Endothelial cell of umbilical vein (primary cell): ENCODE measurements around the gene KLHL34. TPM values are rescaled to one million over a fixed set of nuclear protein-coding genes. Genes with fewer than 3 reads are reported as not detected.

Source experiments
- BruUV-seq: library from RNA; stranded (reverse); fragments of 400-500 nt; replicated peaks from 2 replicates; lab custom pipeline; 2021; lab: Mats Ljungman, UMichigan
- CTCF ChIA-PET: fragments of 300-600, 350-600 bp; sonication (Branson Sonifier 250); formaldehyde crosslinking; loops from one replicate; lab custom pipeline; 2021; ENCODE audit warnings: antibody characterized with exemption, inconsistent platforms; lab: Charles Lee
- POLR2A ChIA-PET: fragments of 300-600, 350-600 bp; sonication (Branson Sonifier 250); formaldehyde crosslinking; loops from one replicate; lab custom pipeline; 2021; ENCODE audit warnings: antibody characterized with exemption, inconsistent platforms; lab: Charles Lee
- DNase-seq: peaks from one replicate; pipeline ENCODE4 v3.0.0-alpha.2; 2011; ENCODE audit warnings: low read depth, low spot score
- FAIRE-seq: peaks from 2 replicates; lab custom pipeline; 2011; peaks lifted over from hg19 to GRCh38; lab: Jason Lieb, UNC
- H2AFZ ChIP-seq: 2 replicates; pipeline ENCODE4 v1.6.0; 2012; ENCODE audit warnings: low read depth, low read length, control low read depth, inconsistent platforms
- H3K27ac ChIP-seq: 2 replicates; pipeline ENCODE4 v1.5.1; 2011; ENCODE audit warnings: low read depth, mild to moderate bottlenecking, control low read depth, low read length, moderate library complexity; ENCODE audit not compliant: insufficient read depth
- H3K27me3 ChIP-seq, 2 experiments: 2 replicates each; pipeline versions ENCODE4 v1.6.0 to v1.6.1; 2011; ENCODE audit warnings: low read length in 2 of 2, mixed read lengths in 1 of 2; ENCODE audit not compliant: control insufficient read depth in 2 of 2, insufficient read depth in 2 of 2
- H3K36me3 ChIP-seq, 2 experiments: 2 replicates in 1 of 2; 3 replicates in 1 of 2; pipeline ENCODE4 v1.5.1; 2011; ENCODE audit warnings: low read length in 2 of 2, mild to moderate bottlenecking in 1 of 2, moderate library complexity in 1 of 2; ENCODE audit not compliant: control insufficient read depth in 2 of 2, insufficient read depth in 2 of 2; ENCODE audit errors: extremely low read depth in 1 of 2
- H3K4me1 ChIP-seq: 3 replicates; pipeline ENCODE4 v1.5.1; 2011; ENCODE audit warnings: mild to moderate bottlenecking, low read length; ENCODE audit not compliant: control insufficient read depth, insufficient read depth; ENCODE audit errors: extremely low read depth
- H3K4me2 ChIP-seq: 2 replicates; pipeline ENCODE4 v1.6.1; 2011; ENCODE audit warnings: low read length, control low read depth, mixed read lengths; ENCODE audit not compliant: insufficient read depth
- H3K4me3 ChIP-seq, 3 experiments: fragments of 200-600 bp in 1 of 3; sonication (generic), shearing (Covaris generic) in 1 of 3; replicated peaks in 1 of 3; 2 replicates each; pipeline ENCODE4 v1.5.1; 2011 to 2016; ENCODE audit warnings: control low read depth in 3 of 3, low read length in 3 of 3, mild to moderate bottlenecking in 2 of 3, inconsistent platforms in 1 of 3, low read depth in 1 of 3, moderate library complexity in 1 of 3; ENCODE audit not compliant: insufficient read depth in 1 of 3
- H3K79me2 ChIP-seq: 2 replicates; pipeline ENCODE4 v1.6.0; 2012; ENCODE audit warnings: low read length, inconsistent platforms; ENCODE audit not compliant: control insufficient read depth, insufficient read depth
- H3K9ac ChIP-seq: replicated peaks from 2 replicates; pipeline ENCODE3; 2011; ENCODE audit warnings: low read length, control low read depth; ENCODE audit not compliant: insufficient read depth; ENCODE audit errors: extremely low read depth
- H3K9me1 ChIP-seq: replicated peaks from 3 replicates; pipeline ENCODE4 v1.6.0; 2011; ENCODE audit warnings: mild to moderate bottlenecking, low read length; ENCODE audit not compliant: control insufficient read depth, insufficient read depth; ENCODE audit errors: extremely low read depth
- H3K9me3 ChIP-seq: replicated peaks from 2 replicates; pipeline ENCODE4 v1.5.1; 2012; ENCODE audit warnings: low read length, inconsistent platforms; ENCODE audit not compliant: control insufficient read depth, insufficient read depth
- H4K20me1 ChIP-seq: replicated peaks from 2 replicates; pipeline ENCODE3; 2011; ENCODE audit warnings: mild to moderate bottlenecking, low read length; ENCODE audit not compliant: control insufficient read depth, insufficient read depth; ENCODE audit errors: extremely low read depth
- CTCF ChIP-seq, 2 donors: IDR thresholded peaks; 1 replicate in 1 of 2; 2 replicates in 1 of 2; pipeline ENCODE4 v1.5.1; 2011; ENCODE audit warnings: low read length in 2 of 2, mild to moderate bottlenecking in 2 of 2, moderate library complexity in 2 of 2, control low read depth in 1 of 2, inconsistent platforms in 1 of 2, low read depth in 1 of 2; ENCODE audit not compliant: insufficient read depth in 1 of 2; ENCODE audit errors: extremely low read depth in 1 of 2
- EZH2 ChIP-seq: IDR thresholded peaks from 2 replicates; pipeline ENCODE4 v1.6.1; 2012; ENCODE audit warnings: borderline replicate concordance, low read depth, mild to moderate bottlenecking, moderate library complexity, low read length, inconsistent platforms; ENCODE audit not compliant: severe bottlenecking
- GATA2 ChIP-seq: IDR thresholded peaks from 2 replicates; pipeline ENCODE4 v1.7.0; 2011; ENCODE audit warnings: low read depth, mild to moderate bottlenecking, moderate library complexity, mixed read lengths, low read length; ENCODE audit not compliant: insufficient read length, insufficient read depth
- JUN ChIP-seq: IDR thresholded peaks from 2 replicates; pipeline ENCODE4 v1.6.1; 2011; ENCODE audit warnings: borderline replicate concordance, low read depth; ENCODE audit not compliant: insufficient read length, insufficient read depth
- MAX ChIP-seq: IDR thresholded peaks from 2 replicates; pipeline ENCODE4 v1.6.1; 2011; ENCODE audit not compliant: insufficient read depth, insufficient read length
- MYC ChIP-seq: IDR thresholded peaks from one replicate; pipeline ENCODE4 v1.6.1; 2011; ENCODE audit warnings: mild to moderate bottlenecking, low read depth, low read length
- POLR2A ChIP-seq: IDR thresholded peaks from 2 replicates; pipeline ENCODE4 v1.6.1; 2012; ENCODE audit warnings: low read depth, mild to moderate bottlenecking, control low read depth, low read length
- POLR2AphosphoS5 ChIP-seq: IDR thresholded peaks from 2 replicates; pipeline ENCODE4 v1.6.1; 2012; ENCODE audit warnings: low read depth, mild to moderate bottlenecking, control low read depth, low read length, moderate library complexity; ENCODE audit not compliant: insufficient read depth
- dilution Hi-C: fragments of 300-500 bp; cut with MboI; formaldehyde crosslinking; loops from one replicate; pipeline ENCODE4 v1.15.0; 2019; ENCODE audit warnings: low sequenced_read_pairs; ENCODE audit not compliant: extremely low pct_ligation_motif_present
- intact Hi-C: fragments of 100-400 bp; cut with micrococcal nuclease; formaldehyde crosslinking; loops from one replicate; pipeline ENCODE4 v1.10.0; 2022
- polyA plus RNA-seq, 4 experiments: library from polyadenylated mRNA; depleted of rRNA in 3 of 4; stranded (reverse) in 3 of 4; unstranded in 1 of 4; fragments of >200 nt; gene quantifications; 2 replicates each; pipeline versions ENCODE4 v1.2.1 to v1.2.3, GENCODE V29; 2011 to 2012; ENCODE audit warnings: missing spikeins in 1 of 4
- total RNA-seq: library from RNA; stranded (reverse); gene quantifications from 2 replicates; pipeline ENCODE4 v1.2.3, GENCODE V29; 2021

The KLHL34 gene
- total and polyA plus RNA-seq, 2 donors (not counting 3 experiments of a cell fraction or from before 2014, with no cell fraction given) = 0.09 TPM; not detected in 1

- ChIA-PET CTCF (no interaction called here), POLR2A (no interaction called here)
- intact Hi-C loops = no loop called here
- Histone ChIP-seq H3K27ac (no peak overlapping the region), H3K79me2 (no peaks in the 10 kb centered on the region), H4K20me1 (no peaks in the 10 kb centered on the region), H3K4me2 (no peak overlapping the region), H3K36me3 (no peaks in the 10 kb centered on the region), H3K9me1 (no peaks in the 10 kb centered on the region), H3K4me1 (no peaks in the 10 kb centered on the region), H3K9me3 (no peaks in the 10 kb centered on the region), H2AFZ (no peak overlapping the region), H3K9ac (no peak overlapping the region), H3K4me3 (no peak overlapping the region), H3K27me3 (no peaks in the 10 kb centered on the region)
- TF ChIP-seq POLR2A = no peak
- TF ChIP-seq EZH2 = no peak
- dilution Hi-C loops = no loop called here
- no peak for DNase-seq
- no peak for FAIRE-seq
- no TSS peak for BruUV-seq
Measured at GRCh38 chrX:21675931-21676330, 17.8 kb upstream of the KLHL34 start.

- Histone ChIP-seq H3K36me3 (no peaks in the 10 kb centered on the region), H3K9me3 (no peaks in the 10 kb centered on the region), H3K27ac (no peak overlapping the region), H3K9me1 (no peaks in the 10 kb centered on the region), H3K27me3 (no peaks in the 10 kb centered on the region), H2AFZ (no peak overlapping the region), H3K4me3 (no peak overlapping the region), H3K4me2 (no peak overlapping the region), H3K9ac (no peak overlapping the region), H3K4me1 (no peaks in the 10 kb centered on the region), H3K79me2 (no peaks in the 10 kb centered on the region), H4K20me1 (no peaks in the 10 kb centered on the region)
- DNase-seq (no peak), FAIRE-seq (no peak)
- intact Hi-C loops (no loop called here), dilution Hi-C loops (no loop called here)
- TF ChIP-seq JUN (no peak), CTCF (IDR thresholded peaks at IDR 0.05; ENCODE audit: extremely low read depth in 1 of 2, insufficient read depth in 1 of 2, low read depth in 1 of 2, low read length in 2 of 2) (no peak), MAX (no peak), EZH2 (no peak), MYC (no peak), POLR2AphosphoS5 (no peak), POLR2A (no peak), GATA2 (no peak)
- BruUV-seq = no TSS peak
- ChIA-PET POLR2A (no interaction called here), CTCF (no interaction called here)
Measured at GRCh38 chrX:21674430-21675186, 16.5 kb upstream of the KLHL34 start.
